Activated naive CD4-positive, alpha-beta T cell treated with anti-CD3 and anti-CD28 coated beads, Interleukin-2, amount 50 U/mL, for 72 hours (primary cell): ENCODE results near the gene GFOD1. TPM values are rescaled to one million over a fixed set of nuclear protein-coding genes. Genes with fewer than 3 reads are reported as not detected.
A peak's percentile ranks its signal among the peaks of the same experiment; 100 is the strongest.

ENCODE experiments used
- ATAC-seq, 2 donors: fragments of 150-1000 bp; cut with Tn5 transposase; 2 replicates each; pipeline ENCODE4 v1.10.0; 2021; ENCODE audit warnings: mild to moderate bottlenecking in 2 of 2, moderate library complexity in 2 of 2
- DNase-seq, 2 donors: peaks; one replicate each; pipeline ENCODE4 v3.0.0; 2021 to 2022; ENCODE audit warnings: low spot score in 2 of 2
- H3K27ac Mint-ChIP-seq, 2 donors: one replicate each; pipeline ENCODE4 v1.8.0; 2022; ENCODE audit warnings: mild to moderate bottlenecking in 2 of 2, mixed read lengths in 2 of 2
- H3K36me3 Mint-ChIP-seq, 2 donors: one replicate each; pipeline ENCODE4 v1.8.0; 2022; ENCODE audit warnings: mixed read lengths in 2 of 2
- H3K9me3 Mint-ChIP-seq, 2 donors: one replicate each; pipeline ENCODE4 v1.8.0; 2022; ENCODE audit warnings: mixed read lengths in 2 of 2
- total RNA-seq, 2 donors: library from RNA; stranded (reverse); gene quantifications; one replicate each; pipeline ENCODE4 v1.2.3, GENCODE V29; 2022

Gene GFOD1
- total RNA-seq, 2 donors from 2014 or later = 6.3 to 11.8 TPM

DNA sequence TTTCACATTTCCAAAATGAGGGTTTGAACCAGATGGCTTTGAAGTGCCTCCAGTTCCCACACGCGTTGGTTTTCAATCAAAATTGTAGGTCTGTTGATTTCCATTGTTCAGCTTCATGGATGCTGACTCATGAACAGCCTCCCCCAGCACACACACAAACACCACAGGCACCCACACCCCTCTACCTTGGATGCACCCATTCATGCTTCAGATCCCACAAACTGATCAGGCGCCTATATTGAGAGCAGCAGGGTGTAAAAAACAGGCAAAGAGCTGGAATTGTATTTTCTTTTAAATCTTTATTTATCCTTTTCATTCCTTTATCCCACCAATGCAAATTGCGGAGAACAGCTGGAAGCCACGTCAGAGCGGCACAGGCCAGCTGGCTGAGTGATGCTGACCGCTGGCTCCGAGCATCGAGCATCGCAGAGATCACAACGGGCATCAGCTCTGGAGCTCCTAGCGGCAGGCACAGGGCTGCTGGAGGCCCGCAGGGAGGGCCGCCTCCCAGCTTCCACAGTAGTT, 129.8 kb downstream of the GFOD1 start:
- no peaks in the 10 kb centered on the region for H3K9me3 Mint-ChIP-seq
- no peak for DNase-seq
- H3K27ac Mint-ChIP-seq = peak overlapping the region in 1 of 2 donors; percentile 99

DNA sequence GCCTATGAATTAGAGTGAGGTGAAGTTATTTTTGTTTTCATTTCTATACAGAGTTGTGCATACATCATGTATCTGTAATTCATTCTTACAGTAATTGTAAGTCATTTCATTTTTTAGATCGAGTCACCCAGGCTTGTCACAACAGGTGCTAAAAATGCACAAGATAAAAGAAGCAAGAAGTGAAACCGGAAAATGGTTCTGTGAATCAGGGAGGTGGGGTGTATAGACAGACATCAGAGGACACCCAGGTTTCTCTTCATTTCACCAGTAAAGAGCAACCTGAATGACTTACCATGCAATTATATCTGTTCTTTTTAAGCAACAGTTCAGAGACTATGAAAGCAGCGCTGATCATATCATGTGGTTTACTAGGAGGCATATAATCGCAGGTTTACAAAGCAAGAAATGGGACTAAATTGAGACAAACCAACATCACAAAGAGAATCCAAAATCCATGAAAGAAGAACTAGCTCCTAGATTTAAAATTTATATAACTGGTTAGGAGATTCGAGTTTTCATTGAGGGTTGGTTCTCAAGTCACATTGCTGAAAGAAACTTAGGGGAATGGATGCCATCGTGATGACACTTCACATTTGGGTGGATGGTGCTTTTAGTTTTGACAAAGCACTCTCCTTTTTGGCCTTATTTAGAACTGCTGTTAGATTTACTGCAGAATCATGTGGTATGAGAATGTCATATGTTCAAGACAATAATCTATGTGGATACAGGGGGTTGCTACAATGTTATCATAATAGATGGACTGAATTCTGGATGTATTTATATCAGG, 131.2 kb downstream of the GFOD1 start:
- ATAC-seq = peak; percentile 86 to 87

More for the DNA sequence above, 129.8 kb downstream of the GFOD1 start:
- peaks cover 0 to 7% of the 10 kb centered on the region in 2 donors for H3K36me3 Mint-ChIP-seq
- no peak for ATAC-seq

DNA sequence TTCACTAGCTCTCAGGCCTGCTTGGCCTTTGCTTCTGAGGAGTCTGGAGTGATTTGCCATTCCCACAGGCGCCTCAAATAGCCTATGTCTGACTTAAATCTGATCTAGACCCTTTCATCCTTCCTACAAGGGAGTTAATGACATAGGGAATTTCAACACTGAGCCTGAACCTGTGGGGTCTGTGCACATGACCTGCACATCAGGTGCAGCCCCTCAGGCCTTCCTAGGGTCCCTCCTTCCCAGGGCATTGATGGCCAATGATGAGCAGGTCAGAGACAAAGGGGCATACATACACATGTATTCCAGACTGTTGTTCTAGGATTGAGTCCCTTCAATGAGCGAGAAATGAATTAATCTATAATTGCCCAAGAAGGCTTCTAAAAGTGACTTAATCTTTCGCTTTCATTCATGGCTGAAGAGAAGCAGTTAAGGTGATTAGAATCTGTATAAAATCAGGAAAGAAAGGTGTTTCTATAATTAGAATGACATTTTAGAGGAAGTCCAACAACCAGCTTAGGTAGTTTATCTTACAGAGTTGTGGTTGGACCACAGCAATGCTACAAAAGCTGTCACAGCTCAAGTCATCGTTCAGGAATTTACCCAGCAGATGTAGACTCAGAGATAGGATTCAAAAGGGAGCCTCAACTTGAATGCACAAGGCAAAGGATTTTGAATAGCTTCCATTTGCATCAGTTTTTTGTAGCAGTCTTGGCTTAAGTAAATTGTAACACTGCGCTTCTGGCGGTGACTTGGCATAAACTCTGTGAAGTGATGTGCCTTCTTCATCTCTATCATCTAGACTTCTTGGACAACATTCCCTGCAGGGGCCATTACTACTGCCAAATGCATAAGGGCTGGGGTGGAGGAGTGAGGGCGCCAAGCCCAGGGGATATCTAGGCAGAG, 132.1 kb downstream of the GFOD1 start:
- Mint-ChIP-seq H3K9me3 (no peaks in the 10 kb centered on the region), H3K27ac (peak overlapping the region; percentile 99), H3K36me3 (peaks cover 0 to 7% of the 10 kb centered on the region in 2 donors)
- peak in 1 of 2 donors; percentile 32 for DNase-seq
- ATAC-seq = peak; percentile 79 to 81

More for the DNA sequence above, 131.2 kb downstream of the GFOD1 start:
- DNase-seq = peak in 1 of 2 donors; percentile 36
- Mint-ChIP-seq H3K27ac (peak overlapping the region; percentile 99), H3K36me3 (peaks cover 0 to 7% of the 10 kb centered on the region in 2 donors), H3K9me3 (no peaks in the 10 kb centered on the region)

DNA sequence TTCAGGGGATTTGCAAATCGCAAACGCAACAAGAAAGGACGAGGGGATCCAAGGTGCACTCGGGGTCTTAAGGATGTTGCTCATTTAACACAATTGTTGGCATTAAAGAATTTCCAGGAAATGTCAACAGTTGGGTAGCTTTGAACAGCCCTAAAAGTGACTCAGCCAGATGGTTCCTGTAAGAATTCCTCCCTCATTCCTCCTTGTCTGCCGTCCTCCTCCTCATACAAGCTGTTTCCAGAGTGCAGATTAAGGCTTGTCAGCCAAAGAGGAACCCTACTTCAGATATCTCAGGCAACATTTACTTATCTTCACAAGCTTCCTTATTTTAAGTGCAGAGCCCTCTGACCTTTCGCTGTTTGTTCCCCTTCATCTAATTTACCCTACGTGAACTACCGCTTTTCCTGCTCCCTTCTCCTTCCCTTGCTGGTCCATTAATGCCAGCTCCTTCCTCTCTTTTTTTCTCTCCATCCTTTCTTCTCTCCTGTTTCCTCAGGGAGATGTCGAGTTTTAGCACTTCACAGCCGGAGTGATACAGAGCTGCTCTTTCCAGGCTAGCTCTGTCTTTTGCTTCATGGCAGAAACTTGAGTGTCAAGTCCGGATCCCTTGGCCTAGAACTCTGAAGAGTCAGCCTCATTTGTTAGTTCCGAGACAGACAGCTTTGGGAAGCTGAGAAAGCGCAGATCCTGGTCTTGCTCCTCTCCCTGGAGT, 132.9 kb downstream of the GFOD1 start:
- H3K27ac Mint-ChIP-seq = peak overlapping the region; percentile 99
- DNase-seq = no peak
- H3K36me3 Mint-ChIP-seq = peaks cover 0 to 7% of the 10 kb centered on the region in 2 donors
- no peak for ATAC-seq
- no peaks in the 10 kb centered on the region for H3K9me3 Mint-ChIP-seq

DNA sequence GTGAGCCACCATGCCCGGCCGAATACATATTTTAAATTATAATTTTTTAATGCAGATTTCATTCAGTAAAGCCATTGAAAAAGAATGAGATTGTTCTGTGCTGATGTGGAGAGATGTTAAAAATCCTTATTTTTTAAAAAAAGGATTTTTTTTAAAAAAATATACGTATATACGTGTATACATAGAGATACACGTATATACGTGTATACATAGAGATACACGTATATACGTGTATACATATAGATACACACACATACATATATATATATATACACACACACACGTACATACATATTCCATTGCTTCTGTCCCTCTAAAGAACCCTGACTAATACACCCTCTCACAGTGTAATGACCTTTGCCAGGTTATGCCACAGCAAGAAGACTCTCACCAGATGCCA, 135.2 kb downstream of the GFOD1 start:
- ATAC-seq = no peak
- H3K27ac Mint-ChIP-seq = no peak overlapping the region
- no peaks in the 10 kb centered on the region for H3K9me3 Mint-ChIP-seq
- DNase-seq = no peak
- peaks cover 0 to 7% of the 10 kb centered on the region in 2 donors for H3K36me3 Mint-ChIP-seq

DNA sequence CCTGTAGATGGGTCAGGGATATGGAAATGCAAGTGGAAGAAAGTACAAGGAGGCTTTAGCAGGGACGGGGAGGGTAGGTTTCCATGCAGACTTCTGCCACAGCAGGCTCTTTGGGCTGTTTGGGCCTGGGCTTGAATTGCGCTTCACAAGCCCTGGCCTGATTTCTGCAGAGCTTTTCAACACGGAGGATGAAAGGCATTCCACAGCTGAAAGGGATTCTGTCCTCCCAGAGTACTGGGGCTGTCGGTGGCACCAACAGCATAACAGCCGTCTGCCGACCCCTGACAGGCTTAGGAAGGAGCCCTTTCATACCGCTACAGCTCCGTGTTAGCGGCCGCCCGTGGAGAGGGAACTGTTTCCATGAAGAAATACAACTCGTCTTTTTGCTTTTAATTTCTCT, 136.1 kb downstream of the GFOD1 start:
- ATAC-seq (no peak), DNase-seq (no peak)
- peaks cover 0 to 7% of the 10 kb centered on the region in 2 donors for H3K36me3 Mint-ChIP-seq
- no peak overlapping the region for H3K27ac Mint-ChIP-seq
- no peaks in the 10 kb centered on the region for H3K9me3 Mint-ChIP-seq

DNA sequence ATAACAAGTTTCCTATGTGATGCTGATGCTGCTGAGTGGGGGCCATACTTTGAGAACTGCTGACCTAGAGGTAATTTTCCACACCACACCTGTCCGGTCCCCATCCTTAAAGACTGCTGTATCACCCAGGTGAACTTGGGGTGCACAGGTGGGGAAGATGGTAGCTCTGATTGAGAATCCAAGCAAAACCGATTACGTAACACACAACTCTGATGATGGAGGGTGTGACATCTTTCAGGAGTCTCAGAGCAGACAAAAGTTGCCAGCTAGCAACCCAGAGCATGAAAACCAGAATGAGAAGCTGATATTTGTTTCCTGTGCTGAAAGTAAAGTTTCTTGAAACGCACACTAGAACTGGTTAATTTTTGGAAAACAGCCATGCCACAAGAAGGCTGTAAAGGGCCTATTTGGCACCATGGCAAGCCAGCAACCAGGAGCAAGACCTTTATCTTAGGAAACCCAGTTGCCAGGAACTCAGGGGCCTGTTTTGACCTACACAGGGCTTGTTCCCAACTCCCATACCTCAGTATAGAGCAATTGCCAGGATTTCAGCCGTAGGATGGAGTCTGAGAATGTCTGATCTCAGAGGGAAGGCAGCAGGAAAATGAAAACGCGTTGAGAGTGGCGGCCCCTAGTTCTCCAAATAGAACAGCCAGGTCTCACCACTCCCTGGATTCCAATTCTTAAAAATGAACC, 137.4 kb downstream of the GFOD1 start:
- Mint-ChIP-seq H3K36me3 (peaks cover 0 to 7% of the 10 kb centered on the region in 2 donors), H3K27ac (no peak overlapping the region), H3K9me3 (peaks cover 0 to 4% of the 10 kb centered on the region in 2 donors)
- DNase-seq (no peak), ATAC-seq (no peak)

DNA sequence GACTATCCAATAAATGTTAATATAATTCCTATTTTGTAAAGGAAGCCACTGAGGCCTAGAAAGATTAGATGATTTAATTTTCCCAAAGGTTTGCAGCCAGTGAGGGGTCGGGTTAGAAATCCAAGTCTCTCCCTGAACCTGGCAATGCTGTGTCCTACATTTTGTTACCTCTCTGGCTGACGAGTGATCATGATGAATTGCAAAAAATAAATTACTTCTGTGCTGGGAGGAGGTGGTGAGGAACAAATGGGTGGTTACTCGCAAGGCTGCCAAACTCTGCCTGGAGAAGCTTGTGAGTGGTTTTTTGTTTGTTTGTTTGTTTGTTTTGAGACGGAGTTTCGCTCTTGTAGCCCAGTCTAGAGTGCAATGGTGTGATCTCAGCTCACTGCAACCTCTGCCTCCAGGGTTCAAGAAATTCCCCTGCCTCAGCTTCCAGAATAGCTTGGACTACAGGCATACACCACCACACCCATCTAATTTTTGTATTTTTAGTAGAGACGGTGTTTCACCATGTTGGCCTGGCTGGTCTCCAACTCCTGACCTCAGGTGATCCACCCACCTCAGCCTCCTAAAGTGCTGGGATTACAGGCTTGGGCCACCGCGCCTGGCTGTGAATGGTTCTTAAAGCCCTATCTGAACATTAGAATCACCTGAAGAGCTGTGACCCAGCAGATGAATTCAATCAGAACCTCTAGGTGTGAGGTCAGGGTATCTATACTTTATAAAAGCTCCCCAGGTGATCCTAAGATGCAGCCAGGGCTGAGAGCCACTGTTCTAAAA, 138.9 kb downstream of the GFOD1 start:
- no peak for ATAC-seq
- Mint-ChIP-seq H3K27ac (no peak overlapping the region), H3K9me3 (peaks cover 0 to 4% of the 10 kb centered on the region in 2 donors), H3K36me3 (peaks cover 0 to 3% of the 10 kb centered on the region in 2 donors)
- DNase-seq = no peak

DNA sequence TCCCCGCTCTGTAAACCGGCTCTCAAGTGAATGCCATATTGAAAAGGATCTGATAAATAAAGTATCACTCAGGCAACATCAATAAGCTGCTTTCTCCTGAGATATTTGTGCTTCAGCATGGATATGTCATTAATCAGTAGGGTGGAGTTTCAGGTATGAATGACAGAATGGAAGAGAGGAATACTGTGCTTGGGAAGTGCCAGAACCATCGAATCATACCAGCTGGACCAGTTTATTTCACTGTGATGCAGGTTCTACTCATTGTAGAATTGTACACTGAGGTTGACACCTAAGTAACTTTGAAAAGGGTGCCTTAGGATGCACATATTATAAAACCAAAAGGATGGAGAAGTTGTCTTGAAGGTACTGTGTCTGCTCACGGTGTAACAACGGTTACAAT, 141.2 kb downstream of the GFOD1 start:
- no peak overlapping the region for H3K27ac Mint-ChIP-seq

DNA sequence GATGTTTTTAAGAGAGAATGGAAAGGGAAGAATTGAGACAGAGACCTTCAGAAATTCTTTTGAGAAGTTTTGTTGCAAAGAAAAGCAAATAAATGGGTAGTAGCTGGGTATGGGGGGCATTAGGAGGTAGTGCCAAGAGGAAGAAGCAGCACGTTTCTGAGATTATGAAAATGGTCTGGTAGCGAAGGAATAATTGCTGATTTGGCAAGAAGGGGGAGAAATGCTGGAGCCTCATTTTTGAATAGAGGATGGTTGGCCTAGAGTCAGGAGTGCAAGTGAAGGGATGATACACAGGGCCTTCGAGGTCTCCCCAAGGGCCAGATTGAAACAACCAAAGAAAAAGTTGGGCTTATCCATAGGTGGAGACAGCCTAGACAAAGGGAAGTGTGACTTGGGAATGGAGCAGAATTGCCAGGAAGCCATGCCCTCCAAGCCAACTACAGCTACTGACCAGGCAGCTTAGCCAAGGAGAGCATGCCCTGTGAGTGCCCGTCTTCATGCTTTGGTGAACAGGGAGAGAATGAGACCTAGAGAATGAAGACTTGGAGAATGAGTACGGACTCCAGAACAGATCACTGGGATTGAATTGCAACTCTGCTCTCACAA, 144.9 kb downstream of the GFOD1 start:
- ATAC-seq = no peak
- peaks cover 0 to 16% of the 10 kb centered on the region in 2 donors for H3K36me3 Mint-ChIP-seq

More for the DNA sequence above, 141.2 kb downstream of the GFOD1 start:
- no peak for DNase-seq
- H3K9me3 Mint-ChIP-seq = peaks cover 8 to 16% of the 10 kb centered on the region in 2 donors
- ATAC-seq = no peak
- peaks cover 0 to 11% of the 10 kb centered on the region in 2 donors for H3K36me3 Mint-ChIP-seq

DNA sequence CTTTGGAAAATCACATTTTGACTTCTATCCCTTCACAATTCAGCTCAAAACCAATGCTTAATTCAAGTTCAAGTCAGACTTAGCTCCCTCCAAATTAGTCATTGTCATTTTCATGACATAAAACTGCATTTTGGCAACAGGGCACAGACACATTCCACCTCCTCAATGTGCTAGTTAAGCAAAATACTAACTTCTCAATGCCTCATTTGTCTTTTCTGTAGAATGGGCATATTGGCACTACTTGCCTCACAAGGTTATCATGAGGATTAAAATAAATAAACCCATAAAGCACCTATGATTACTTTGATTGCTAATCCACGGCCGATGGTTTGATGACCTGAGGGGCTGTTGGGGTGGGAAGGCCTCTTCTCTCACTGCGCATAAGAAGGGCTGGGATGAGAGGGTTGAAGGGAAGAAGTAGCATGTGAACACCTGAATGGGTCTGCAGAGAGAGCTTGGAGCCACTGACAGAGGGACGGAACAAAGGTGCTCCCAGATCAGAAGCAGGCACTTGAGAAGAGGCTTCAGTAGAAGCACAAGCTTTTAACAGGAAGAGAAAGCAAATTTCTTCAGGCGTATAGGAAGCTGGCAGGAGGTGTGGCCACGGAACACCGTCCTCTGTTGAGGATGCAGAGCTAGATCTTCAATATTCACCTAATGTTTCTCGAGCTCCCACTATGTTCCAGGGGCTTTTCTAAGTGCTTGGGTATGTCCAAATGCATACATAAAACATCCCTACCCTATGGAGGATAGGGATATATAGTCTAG, 147.4 kb downstream of the GFOD1 start:
- ATAC-seq (no peak), DNase-seq (no peak)
- H3K36me3 Mint-ChIP-seq = peaks cover 0 to 16% of the 10 kb centered on the region in 2 donors
- H3K27ac Mint-ChIP-seq = no peak overlapping the region
- peaks cover 8 to 17% of the 10 kb centered on the region in 2 donors for H3K9me3 Mint-ChIP-seq

More for the DNA sequence above, 144.9 kb downstream of the GFOD1 start:
- peaks cover 8 to 21% of the 10 kb centered on the region in 2 donors for H3K9me3 Mint-ChIP-seq
- DNase-seq = no peak
- no peak overlapping the region for H3K27ac Mint-ChIP-seq

DNA sequence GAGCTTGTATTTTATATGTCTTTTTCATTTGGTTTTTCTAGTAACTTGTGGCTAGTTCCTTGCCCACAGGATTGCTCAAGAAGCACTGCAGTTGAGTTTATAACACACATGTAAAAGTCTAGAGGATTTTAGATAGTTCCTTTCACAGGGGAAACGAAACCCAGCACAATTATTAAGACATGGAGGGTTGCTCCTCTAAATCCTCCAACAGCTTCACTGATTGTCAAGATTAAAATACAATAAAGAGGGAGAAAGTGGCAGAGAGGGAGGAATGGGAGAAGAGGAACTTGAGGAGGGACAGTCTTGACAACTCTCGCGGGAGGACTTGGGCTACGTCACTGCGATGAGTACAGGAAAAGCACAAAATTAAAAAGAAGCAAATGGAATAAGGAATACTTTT, 149.4 kb downstream of the GFOD1 start:
- no peak for ATAC-seq
- DNase-seq = no peak
- Mint-ChIP-seq H3K27ac (no peak overlapping the region), H3K9me3 (peaks cover 8 to 17% of the 10 kb centered on the region in 2 donors), H3K36me3 (peaks cover 0 to 16% of the 10 kb centered on the region in 2 donors)

DNA sequence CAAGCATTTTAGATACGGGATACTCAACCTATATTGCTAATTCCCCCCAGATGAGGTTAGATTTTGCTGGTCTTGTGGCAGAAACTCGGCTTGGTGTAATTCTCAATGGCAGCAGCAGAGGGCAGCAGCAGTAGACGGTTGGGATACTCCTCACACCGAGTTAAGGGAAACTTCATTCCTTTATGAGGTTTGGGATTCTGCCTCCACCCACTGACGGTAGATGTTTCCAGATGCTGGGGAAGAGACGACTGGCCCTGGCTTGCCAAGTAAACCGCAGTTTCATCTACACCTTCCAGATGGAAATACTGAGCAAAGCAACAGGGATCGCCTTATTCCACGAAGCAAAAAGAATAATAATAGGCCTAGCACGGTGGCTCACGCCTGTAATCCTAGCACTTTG, 150.8 kb downstream of the GFOD1 start:
- Mint-ChIP-seq H3K36me3 (peaks cover 0 to 5% of the 10 kb centered on the region in 2 donors), H3K27ac (no peak overlapping the region)
- peak; percentile 71 to 83 for DNase-seq

DNA sequence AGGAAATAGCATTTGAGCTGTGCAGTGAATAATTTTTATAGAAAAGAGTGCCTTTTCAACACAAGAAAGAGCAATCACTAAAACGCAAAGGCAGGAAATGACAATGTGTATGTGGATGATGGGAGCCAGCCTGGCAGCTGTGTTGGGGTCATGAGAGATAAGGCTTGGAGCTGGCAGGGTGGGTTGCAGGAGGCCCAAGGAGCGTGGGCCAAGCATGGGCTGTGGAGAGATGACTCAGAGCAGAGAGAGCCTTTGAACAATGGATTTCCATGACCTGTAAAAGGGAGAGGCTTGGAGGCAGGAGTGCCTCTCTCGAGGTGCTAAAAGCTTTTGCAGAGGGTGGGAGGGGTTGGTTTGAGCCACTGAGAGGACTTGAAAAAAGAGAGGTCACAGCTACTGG, 152.4 kb downstream of the GFOD1 start:
- Mint-ChIP-seq H3K36me3 (no peaks in the 10 kb centered on the region), H3K9me3 (no peaks in the 10 kb centered on the region), H3K27ac (peak overlapping the region in 1 of 2 donors; percentile 3)
- no peak for DNase-seq
- ATAC-seq = no peak

More for the DNA sequence above, 150.8 kb downstream of the GFOD1 start:
- peak; percentile 72 to 73 for ATAC-seq
- H3K9me3 Mint-ChIP-seq = peaks cover 0 to 6% of the 10 kb centered on the region in 2 donors
